Caco-2 (cell line): ENCODE measurements around the gene ICAM3. TPM values are rescaled to one million over a fixed set of nuclear protein-coding genes. Genes with fewer than 3 reads are reported as not detected.

Source experiments
- BruUV-seq: library from RNA; stranded (reverse); fragments of 400-500 nt; replicated peaks from 2 replicates; lab custom pipeline; 2021; lab: Mats Ljungman, UMichigan
- CTCF ChIA-PET: fragments of 300-600 bp; sonication (Branson Sonifier 250); formaldehyde crosslinking; loops from one replicate; lab custom pipeline; 2022; ENCODE audit warnings: antibody characterized with exemption; lab: Charles Lee
- POLR2A ChIA-PET: fragments of 300-600 bp; sonication (Branson Sonifier 250); formaldehyde crosslinking; loops from one replicate; lab custom pipeline; 2022; ENCODE audit warnings: antibody characterized with exemption; lab: Charles Lee
- DNase-seq, 2 experiments: peaks; one replicate each; pipeline versions ENCODE4 v3.0.0 to v3.0.0-alpha.2; 2020 to 2022
- H3K27me3 ChIP-seq: replicated peaks from 2 replicates; pipeline ENCODE4 v1.6.0; 2011; ENCODE audit warnings: low read length; ENCODE audit not compliant: control insufficient read depth, insufficient read depth
- H3K36me3 ChIP-seq: 2 replicates; pipeline ENCODE4 v1.5.1; 2011; ENCODE audit warnings: low read length; ENCODE audit not compliant: control insufficient read depth, insufficient read depth
- H3K4me1 ChIP-seq: fragments of 250-450 bp; sonication (Bioruptor Pico); 2 replicates; pipeline ENCODE4 v1.5.1; 2020; ENCODE audit warnings: mild to moderate bottlenecking
- H3K4me3 ChIP-seq: 2 replicates; pipeline ENCODE4 v1.5.1; 2011; ENCODE audit warnings: low read depth, mild to moderate bottlenecking, control low read depth, low read length
- H3K9me3 ChIP-seq: fragments of 250-450 bp; sonication (Bioruptor Pico); 2 replicates; pipeline ENCODE4 v1.5.1; 2020; ENCODE audit warnings: mild to moderate bottlenecking, moderate library complexity
- H3K27ac Mint-ChIP-seq: one replicate; pipeline ENCODE4 v1.8.0; 2022; ENCODE audit warnings: mixed read lengths; ENCODE audit not compliant: unreplicated experiment
- H3K27me3 Mint-ChIP-seq: one replicate; pipeline ENCODE4 v1.8.0; 2022; ENCODE audit warnings: mixed read lengths; ENCODE audit not compliant: insufficient read depth, unreplicated experiment
- H3K36me3 Mint-ChIP-seq: one replicate; pipeline ENCODE4 v1.8.0; 2022; ENCODE audit warnings: mild to moderate bottlenecking, mixed read lengths; ENCODE audit not compliant: insufficient read depth, unreplicated experiment
- H3K4me1 Mint-ChIP-seq: one replicate; pipeline ENCODE4 v1.8.0; 2022; ENCODE audit warnings: low read depth, mixed read lengths; ENCODE audit not compliant: unreplicated experiment
- H3K4me3 Mint-ChIP-seq: one replicate; pipeline ENCODE4 v1.8.0; 2022; ENCODE audit warnings: mild to moderate bottlenecking, moderate library complexity, mixed read lengths; ENCODE audit not compliant: unreplicated experiment
- H3K9me3 Mint-ChIP-seq: one replicate; pipeline ENCODE4 v1.8.0; 2022; ENCODE audit warnings: mixed read lengths; ENCODE audit not compliant: unreplicated experiment
- intact Hi-C: fragments of 100-400 bp; cut with micrococcal nuclease; formaldehyde crosslinking; loops from one replicate; pipeline ENCODE4 v1.10.0; 2022; ENCODE audit not compliant: unreplicated experiment
- total RNA-seq: library from RNA; stranded (reverse); gene quantifications from 2 replicates; pipeline ENCODE4 v1.2.3, GENCODE V29; 2022
- TF ChIP-seq, protein P1 (sequence below), 2 experiments: fragments of 200-600 bp in 1 of 2; IDR thresholded peaks; 1 replicate in 1 of 2; 2 replicates in 1 of 2; pipeline versions ENCODE4 v1.5.1 to v1.8.0; 2011 to 2022; ENCODE audit warnings: antibody characterized with exemption in 1 of 2, control low read depth in 1 of 2, inconsistent platforms in 1 of 2, low read depth in 1 of 2, low read length in 1 of 2, mild to moderate bottlenecking in 1 of 2, moderate library complexity in 1 of 2; ENCODE audit not compliant: insufficient read depth in 1 of 2, severe bottlenecking in 1 of 2, unreplicated experiment in 1 of 2

ICAM3 gene
- total RNA-seq, 1 experiment from 2014 or later: 9.8 TPM

DNA sequence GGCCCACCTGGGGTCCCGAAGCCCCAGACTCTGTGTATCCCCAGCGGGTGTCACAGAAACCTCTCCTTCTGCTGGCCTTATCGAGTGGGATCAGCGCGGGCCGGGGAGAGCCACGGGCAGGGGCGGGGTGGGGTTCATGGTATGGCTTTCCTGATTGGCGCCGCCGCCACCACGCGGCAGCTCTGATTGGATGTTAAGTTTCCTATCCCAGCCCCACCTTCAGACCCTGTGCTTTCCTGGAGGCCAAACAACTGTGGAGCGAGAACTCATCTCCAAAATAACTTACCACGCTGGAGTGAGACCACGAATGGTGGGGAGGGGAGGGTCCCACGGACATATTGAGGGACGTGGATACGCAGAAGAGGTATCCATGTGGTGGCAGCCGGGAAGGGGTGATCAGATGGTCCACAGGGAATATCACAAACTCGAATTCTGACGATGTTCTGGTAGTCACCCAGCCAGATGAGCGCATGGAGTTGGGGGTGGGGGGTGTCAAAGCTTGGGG lies 50.7 kb downstream of the ICAM3 start:
- CTCF ChIA-PET: interaction anchor here (1.2 to 2.8 kb wide), 6 partner anchors 18 to 102 kb away, joined by 4 to 34 read pairs (median 9); partner anchors contain the start of genes ICAM1 and TYK2
- BruUV-seq: no TSS peak
- Histone ChIP-seq H3K9me3 (no peaks in the 10 kb centered on the region), H3K4me3 (peak overlapping the region; percentile 48), H3K27me3 (no peaks in the 10 kb centered on the region), H3K4me1 (peaks cover 37% of the 10 kb centered on the region), H3K36me3 (peaks cover 2% of the 10 kb centered on the region)
- Mint-ChIP-seq H3K9me3 (no peaks in the 10 kb centered on the region), H3K27ac (peak overlapping the region; percentile 77), H3K4me3 (peak overlapping the region; percentile 87), H3K36me3 (peaks cover 21% of the 10 kb centered on the region), H3K4me1 (peaks cover 24% of the 10 kb centered on the region), H3K27me3 (peaks cover 7% of the 10 kb centered on the region)
- TF ChIP-seq, protein P1, sequence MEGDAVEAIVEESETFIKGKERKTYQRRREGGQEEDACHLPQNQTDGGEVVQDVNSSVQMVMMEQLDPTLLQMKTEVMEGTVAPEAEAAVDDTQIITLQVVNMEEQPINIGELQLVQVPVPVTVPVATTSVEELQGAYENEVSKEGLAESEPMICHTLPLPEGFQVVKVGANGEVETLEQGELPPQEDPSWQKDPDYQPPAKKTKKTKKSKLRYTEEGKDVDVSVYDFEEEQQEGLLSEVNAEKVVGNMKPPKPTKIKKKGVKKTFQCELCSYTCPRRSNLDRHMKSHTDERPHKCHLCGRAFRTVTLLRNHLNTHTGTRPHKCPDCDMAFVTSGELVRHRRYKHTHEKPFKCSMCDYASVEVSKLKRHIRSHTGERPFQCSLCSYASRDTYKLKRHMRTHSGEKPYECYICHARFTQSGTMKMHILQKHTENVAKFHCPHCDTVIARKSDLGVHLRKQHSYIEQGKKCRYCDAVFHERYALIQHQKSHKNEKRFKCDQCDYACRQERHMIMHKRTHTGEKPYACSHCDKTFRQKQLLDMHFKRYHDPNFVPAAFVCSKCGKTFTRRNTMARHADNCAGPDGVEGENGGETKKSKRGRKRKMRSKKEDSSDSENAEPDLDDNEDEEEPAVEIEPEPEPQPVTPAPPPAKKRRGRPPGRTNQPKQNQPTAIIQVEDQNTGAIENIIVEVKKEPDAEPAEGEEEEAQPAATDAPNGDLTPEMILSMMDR (IDR thresholded peaks at IDR 0.05; ENCODE audit: insufficient read depth in 1 of 2, low read depth in 1 of 2, low read length in 1 of 2, severe bottlenecking in 1 of 2, unreplicated experiment in 1 of 2): no peak
- POLR2A ChIA-PET: interaction anchor here (0.7 to 1.8 kb wide), 6 partner anchors 12 to 174 kb away, joined by 3 to 22 read pairs (median 5); partner anchors contain the start of genes ICAM1, RAVER1 and TYK2
- intact Hi-C loops: loop anchor here (5.0 kb wide), 1 partner anchor 44 kb away; the partner anchor contains the start of gene RAVER1
- peak; percentile 82 to 85 for DNase-seq

DNA sequence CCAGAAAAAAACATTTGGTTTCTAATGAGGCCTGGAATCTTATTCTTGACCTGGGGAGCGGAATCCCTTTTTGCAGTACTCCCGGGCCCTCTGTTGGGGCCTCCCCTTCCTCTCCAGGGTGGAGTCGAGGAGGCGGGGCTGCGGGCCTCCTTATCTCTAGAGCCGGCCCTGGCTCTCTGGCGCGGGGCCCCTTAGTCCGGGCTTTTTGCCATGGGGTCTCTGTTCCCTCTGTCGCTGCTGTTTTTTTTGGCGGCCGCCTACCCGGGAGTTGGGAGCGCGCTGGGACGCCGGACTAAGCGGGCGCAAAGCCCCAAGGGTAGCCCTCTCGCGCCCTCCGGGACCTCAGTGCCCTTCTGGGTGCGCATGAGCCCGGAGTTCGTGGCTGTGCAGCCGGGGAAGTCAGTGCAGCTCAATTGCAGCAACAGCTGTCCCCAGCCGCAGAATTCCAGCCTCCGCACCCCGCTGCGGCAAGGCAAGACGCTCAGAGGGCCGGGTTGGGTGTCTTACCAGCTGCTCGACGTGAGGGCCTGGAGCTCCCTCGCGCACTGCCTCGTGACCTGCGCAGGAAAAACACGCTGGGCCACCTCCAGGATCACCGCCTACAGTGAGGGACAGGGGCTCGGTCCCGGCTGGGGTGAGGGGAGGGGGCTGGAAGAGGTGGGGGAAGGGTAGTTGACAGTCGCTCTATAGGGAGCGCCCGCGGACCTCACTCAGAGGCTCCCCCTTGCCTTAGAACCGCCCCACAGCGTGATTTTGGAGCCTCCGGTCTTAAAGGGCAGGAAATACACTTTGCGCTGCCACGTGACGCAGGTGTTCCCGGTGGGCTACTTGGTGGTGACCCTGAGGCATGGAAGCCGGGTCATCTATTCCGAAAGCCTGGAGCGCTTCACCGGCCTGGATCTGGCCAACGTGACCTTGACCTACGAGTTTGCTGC lies 52.4 kb downstream of the ICAM3 start, which contains the start of gene ICAM4:
ICAM4 (plus strand) TSS at position 153 of the 935 bp plus-strand sequence; CDS start at position 211, 58 bp downstream.
- H3K36me3 Mint-ChIP-seq: peaks cover 17% of the 10 kb centered on the region
- H3K27ac Mint-ChIP-seq: peak within 1 kb of the TSS; percentile 33
- H3K27me3 Mint-ChIP-seq: peaks cover 7% of the 10 kb centered on the region
- Histone ChIP-seq H3K36me3 (peaks cover 3% of the 10 kb centered on the region; the same call in 1 of the 2 replicates), H3K4me3 (peak within 1 kb of the TSS; percentile 51), H3K4me1 (peaks cover 53% of the 10 kb centered on the region), H3K9me3 (no peaks in the 10 kb centered on the region), H3K27me3 (no peaks in the 10 kb centered on the region)
- DNase-seq: peak; percentile 74 to 75
- TF ChIP-seq, protein P1 (IDR thresholded peaks at IDR 0.05; ENCODE audit: insufficient read depth in 1 of 2, low read depth in 1 of 2, low read length in 1 of 2, severe bottlenecking in 1 of 2, unreplicated experiment in 1 of 2): no peak
- BruUV-seq: TSS peak; percentile 22
- intact Hi-C loops: loop anchor here (2.0 to 5.0 kb wide), 2 partner anchors 16 to 45 kb away; partner anchors contain the start of genes ICAM1 and RAVER1
- ChIA-PET CTCF (interaction anchor here (0.9 to 2.8 kb wide), 3 partner anchors 17 to 102 kb away, joined by 4 to 34 read pairs (median 6); partner anchors contain the start of gene ICAM1), POLR2A (interaction anchor here (0.6 to 1.1 kb wide), 3 partner anchors 16 to 47 kb away, joined by 3 to 5 read pairs (median 4); partner anchors contain the start of gene ICAM1)
- peak within 1 kb of the TSS; percentile 87 for H3K4me3 Mint-ChIP-seq
- peaks cover 24% of the 10 kb centered on the region for H3K4me1 Mint-ChIP-seq
- no peaks in the 10 kb centered on the region for H3K9me3 Mint-ChIP-seq

DNA sequence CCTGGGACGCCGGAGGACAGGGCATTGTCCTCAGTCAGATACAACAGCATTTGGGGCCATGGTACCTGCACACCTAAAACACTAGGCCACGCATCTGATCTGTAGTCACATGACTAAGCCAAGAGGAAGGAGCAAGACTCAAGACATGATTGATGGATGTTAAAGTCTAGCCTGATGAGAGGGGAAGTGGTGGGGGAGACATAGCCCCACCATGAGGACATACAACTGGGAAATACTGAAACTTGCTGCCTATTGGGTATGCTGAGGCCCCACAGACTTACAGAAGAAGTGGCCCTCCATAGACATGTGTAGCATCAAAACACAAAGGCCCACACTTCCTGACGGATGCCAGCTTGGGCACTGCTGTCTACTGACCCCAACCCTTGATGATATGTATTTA lies 54.0 kb downstream of the ICAM3 start:
- CTCF ChIA-PET: interaction anchor here (0.6 kb wide), 1 partner anchor 12 kb away, joined by 4 read pairs; no protein-coding TSS in a partner anchor
- H3K4me3 Mint-ChIP-seq: no peak overlapping the region
- intact Hi-C loops: loop anchor here (5.0 kb wide), 1 partner anchor 47 kb away; the partner anchor contains the start of gene RAVER1
- POLR2A ChIA-PET: no interaction called here
- TSS peak; percentile 6 for BruUV-seq
- peaks cover 20% of the 10 kb centered on the region for H3K4me1 Mint-ChIP-seq
- DNase-seq: no peak
- peak overlapping the region; percentile 33 for H3K27ac Mint-ChIP-seq
- no peaks in the 10 kb centered on the region for H3K9me3 Mint-ChIP-seq
- Histone ChIP-seq H3K27me3 (no peaks in the 10 kb centered on the region), H3K9me3 (no peaks in the 10 kb centered on the region), H3K36me3 (peaks cover 3% of the 10 kb centered on the region; the same call in 1 of the 2 replicates), H3K4me1 (peaks cover 49% of the 10 kb centered on the region), H3K4me3 (no peak overlapping the region)
- TF ChIP-seq, protein P1 (IDR thresholded peaks at IDR 0.05; ENCODE audit: insufficient read depth in 1 of 2, low read depth in 1 of 2, low read length in 1 of 2, severe bottlenecking in 1 of 2, unreplicated experiment in 1 of 2): no peak
- peaks cover 14% of the 10 kb centered on the region for H3K36me3 Mint-ChIP-seq
- H3K27me3 Mint-ChIP-seq: peaks cover 3% of the 10 kb centered on the region
